Measurements from ENCODE around the gene ANKLE1. TPM values are rescaled to one million over a fixed set of nuclear protein-coding genes. Genes with fewer than 3 reads are reported as not detected.

Gene ANKLE1
- 1.8 TPM for polyA plus RNA-seq (2012; ENCODE audit: insufficient read length, low read depth)

GRCh38 chr19:17281391-17282304 lies at the start of gene ANKLE1:
Gene ANKLE1 (plus strand): TSS chr19:17281901. CDS start chr19:17281921, 20 bp downstream.
- TF ChIP-seq SIN3A (IDR thresholded peaks at IDR 0.05; ENCODE audit: borderline replicate concordance, insufficient read depth, low read length) (no peak), POLR2AphosphoS5 (IDR thresholded peaks at IDR 0.05; ENCODE audit: low read depth, low read length) (no peak), REST (IDR thresholded peaks at IDR 0.05; ENCODE audit: insufficient read depth in 1 of 2, low read depth in 2 of 2, low read length in 2 of 2) (no peak), TAF1 (IDR thresholded peaks at IDR 0.05; ENCODE audit: borderline replicate concordance, insufficient read depth, low read length) (no peak), FOXP2 (optimal IDR thresholded peaks at IDR 0.05; ENCODE audit: borderline replicate concordance, extremely low read depth, extremely low read length, insufficient read depth) (no peak)

GRCh38 chr19:17232258-17232657 lies 49.4 kb upstream of the ANKLE1 start:
- TF ChIP-seq FOXP2 (optimal IDR thresholded peaks at IDR 0.05; ENCODE audit: borderline replicate concordance, extremely low read depth, extremely low read length, insufficient read depth) = no peak
- no peak for TF ChIP-seq REST (IDR thresholded peaks at IDR 0.05; ENCODE audit: insufficient read depth in 1 of 2, low read depth in 2 of 2, low read length in 2 of 2)
- no peak for TF ChIP-seq POLR2AphosphoS5 (IDR thresholded peaks at IDR 0.05; ENCODE audit: low read depth, low read length)
- no peak for TF ChIP-seq TAF1 (IDR thresholded peaks at IDR 0.05; ENCODE audit: borderline replicate concordance, insufficient read depth, low read length)
- no peak for TF ChIP-seq SIN3A (IDR thresholded peaks at IDR 0.05; ENCODE audit: borderline replicate concordance, insufficient read depth, low read length)

GRCh38 chr19:17234911-17235299 lies 46.8 kb upstream of the ANKLE1 start:
- TF ChIP-seq REST (IDR thresholded peaks at IDR 0.05; ENCODE audit: insufficient read depth in 1 of 2, low read depth in 2 of 2, low read length in 2 of 2) (no peak), SIN3A (IDR thresholded peaks at IDR 0.05; ENCODE audit: borderline replicate concordance, insufficient read depth, low read length) (no peak), TAF1 (IDR thresholded peaks at IDR 0.05; ENCODE audit: borderline replicate concordance, insufficient read depth, low read length) (0 out of 2 replicates have a peak, but pooled peaks have one; percentile 50), POLR2AphosphoS5 (IDR thresholded peaks at IDR 0.05; ENCODE audit: low read depth, low read length) (peak; percentile 70; the same call in 1 of the 2 replicates), FOXP2 (optimal IDR thresholded peaks at IDR 0.05; ENCODE audit: borderline replicate concordance, extremely low read depth, extremely low read length, insufficient read depth) (no peak)

GRCh38 chr19:17235300-17235970 lies 46.3 kb upstream of the ANKLE1 start:
- TF ChIP-seq TAF1 (IDR thresholded peaks at IDR 0.05; ENCODE audit: borderline replicate concordance, insufficient read depth, low read length) = no peak
- no peak for TF ChIP-seq POLR2AphosphoS5 (IDR thresholded peaks at IDR 0.05; ENCODE audit: low read depth, low read length)
- no peak for TF ChIP-seq FOXP2 (optimal IDR thresholded peaks at IDR 0.05; ENCODE audit: borderline replicate concordance, extremely low read depth, extremely low read length, insufficient read depth)
- no peak for TF ChIP-seq SIN3A (IDR thresholded peaks at IDR 0.05; ENCODE audit: borderline replicate concordance, insufficient read depth, low read length)
- no peak for TF ChIP-seq REST (IDR thresholded peaks at IDR 0.05; ENCODE audit: insufficient read depth in 1 of 2, low read depth in 2 of 2, low read length in 2 of 2)
